Panc1 (cell line): ENCODE measurements around the gene ATE1. TPM values are rescaled to one million over a fixed set of nuclear protein-coding genes. Genes with fewer than 3 reads are reported as not detected.

Source experiments
- ATAC-seq: fragments of 200-7000 bp; cut with Tn5 transposase; 2 replicates; pipeline ENCODE4 v1.9.1; 2020; ENCODE audit warnings: mild to moderate bottlenecking, moderate library complexity
- BruUV-seq: library from RNA; stranded (reverse); fragments of 400-500 nt; replicated peaks from 2 replicates; lab custom pipeline; 2021; lab: Mats Ljungman, UMichigan
- CTCF ChIA-PET: fragments of 300-600 bp; sonication (Branson Sonifier 250); formaldehyde crosslinking; loops from one replicate; lab custom pipeline; 2022; ENCODE audit warnings: antibody characterized with exemption; lab: Charles Lee
- POLR2A ChIA-PET: fragments of 300-600 bp; sonication (Branson Sonifier 250); formaldehyde crosslinking; loops from one replicate; lab custom pipeline; 2022; ENCODE audit warnings: antibody characterized with exemption; lab: Charles Lee
- DNase-seq: peaks from one replicate; pipeline ENCODE4 v3.0.0-alpha.2; 2010; ENCODE audit warnings: low read depth, low spot score
- H3K27ac ChIP-seq: 2 replicates; pipeline ENCODE4 v1.5.1; 2011; ENCODE audit warnings: mild to moderate bottlenecking, low read length, inconsistent platforms
- H3K27me3 ChIP-seq: fragments of 200-500 bp; sonication (Bioruptor generic); 2 replicates; pipeline ENCODE4 v1.6.0; 2014; ENCODE audit warnings: low read length, inconsistent platforms; ENCODE audit not compliant: control insufficient read depth, insufficient read depth
- H3K36me3 ChIP-seq: fragments of 200-500 bp; sonication (Bioruptor generic); 2 replicates; pipeline ENCODE4 v1.5.1; 2014; ENCODE audit warnings: inconsistent platforms, mild to moderate bottlenecking, low read length, moderate library complexity; ENCODE audit not compliant: control insufficient read depth, insufficient read depth
- H3K4me1 ChIP-seq: 2 replicates; pipeline ENCODE4 v1.5.1; 2011; ENCODE audit warnings: inconsistent platforms, mild to moderate bottlenecking, low read length, moderate library complexity; ENCODE audit not compliant: control insufficient read depth, insufficient read depth
- H3K4me3 ChIP-seq, 2 experiments: 2 replicates each; pipeline ENCODE4 v1.5.1; 2011 to 2012; ENCODE audit warnings: low read depth in 2 of 2, low read length in 2 of 2, mild to moderate bottlenecking in 2 of 2, inconsistent platforms in 1 of 2, moderate library complexity in 1 of 2
- H3K9me3 ChIP-seq: fragments of 200-500 bp; sonication (Bioruptor generic); 2 replicates; pipeline ENCODE4 v1.5.1; 2014; ENCODE audit warnings: low read depth, mild to moderate bottlenecking, inconsistent platforms, low read length, moderate library complexity; ENCODE audit not compliant: control insufficient read depth, insufficient read depth
- CTCF ChIP-seq: fragments of 450-650 bp; IDR thresholded peaks from 2 replicates; pipeline ENCODE4 v1.5.1; 2017; ENCODE audit warnings: mild to moderate bottlenecking
- POLR2AphosphoS5 ChIP-seq: IDR thresholded peaks from 2 replicates; pipeline ENCODE4 v1.6.1; 2012; ENCODE audit warnings: mild to moderate bottlenecking, low read depth, low read length, moderate library complexity
- REST ChIP-seq, 2 experiments: IDR thresholded peaks; 2 replicates each; pipeline ENCODE4 v1.6.1; 2011 to 2012; ENCODE audit warnings: low read depth in 2 of 2, control low read depth in 1 of 2, low read length in 1 of 2, mild to moderate bottlenecking in 1 of 2, moderate library complexity in 1 of 2; ENCODE audit not compliant: insufficient read depth in 1 of 2
- SIN3A ChIP-seq: IDR thresholded peaks from 2 replicates; pipeline ENCODE4 v1.6.1; 2012; ENCODE audit warnings: low read depth, mild to moderate bottlenecking, low read length, moderate library complexity, borderline replicate concordance; ENCODE audit not compliant: insufficient read depth
- TCF7L2 ChIP-seq: IDR thresholded peaks from 2 replicates; pipeline ENCODE4 v1.6.1; 2011; ENCODE audit warnings: mild to moderate bottlenecking, low read depth, low read length, inconsistent platforms
- in situ Hi-C: cut with HindIII; loops from 2 replicates; pipeline ENCODE4 v1.10.0; 2016; ENCODE audit warnings: low sequenced_read_pairs, low pct_unique_long_range_greater_than_20kb
- intact Hi-C: fragments of 100-400 bp; cut with micrococcal nuclease; formaldehyde crosslinking; loops from one replicate; pipeline ENCODE4 v1.10.0; 2022; ENCODE audit not compliant: unreplicated experiment
- total RNA-seq: library from RNA; stranded (reverse); gene quantifications from one replicate; pipeline ENCODE4 v1.2.1, GENCODE V29; 2021; ENCODE audit not compliant: unreplicated experiment

The ATE1 gene
- total RNA-seq, 1 experiment from 2014 or later, result 45.5 TPM

- H3K27ac ChIP-seq, result no peak overlapping the region
- in situ Hi-C loops (no loop called here), intact Hi-C loops (loop anchor here (10.0 kb wide), 1 partner anchor 117 kb away; no protein-coding TSS in a partner anchor)
- DNase-seq (no peak), ATAC-seq (no peak)
- no peak for TF ChIP-seq POLR2AphosphoS5
- no peak for TF ChIP-seq TCF7L2
- no peak for TF ChIP-seq CTCF
- no peak for TF ChIP-seq SIN3A
- no peak for TF ChIP-seq REST (IDR thresholded peaks at IDR 0.05; ENCODE audit: insufficient read depth in 1 of 2, low read depth in 2 of 2, low read length in 1 of 2)
- H3K4me1 ChIP-seq, result peaks cover 10% of the 10 kb centered on the region
- no peaks in the 10 kb centered on the region for H3K36me3 ChIP-seq
- BruUV-seq, result no TSS peak
- CTCF ChIA-PET, result interaction anchor here (0.6 kb wide), 1 partner anchor 906 kb away, joined by 3 read pairs; no protein-coding TSS in a partner anchor
- H3K9me3 ChIP-seq, result no peaks in the 10 kb centered on the region
- no peak overlapping the region for H3K4me3 ChIP-seq
- peaks cover 25% of the 10 kb centered on the region for H3K27me3 ChIP-seq
- POLR2A ChIA-PET, result no interaction called here
These were observed 195.7 kb downstream of the ATE1 start for GRCh38 chr10:121732172-121732571.

GRCh38 chr10:121724282-121724681 is 203.5 kb downstream of the ATE1 start:
- ChIA-PET CTCF (interaction anchor here (0.7 kb wide), 1 partner anchor 70 kb away, joined by 7 read pairs; no protein-coding TSS in a partner anchor), POLR2A (no interaction called here)
- Histone ChIP-seq H3K27ac (no peak overlapping the region), H3K9me3 (no peaks in the 10 kb centered on the region), H3K36me3 (no peaks in the 10 kb centered on the region), H3K27me3 (peaks cover 6% of the 10 kb centered on the region), H3K4me1 (no peaks in the 10 kb centered on the region), H3K4me3 (no peak overlapping the region)
- in situ Hi-C loops (no loop called here), intact Hi-C loops (no loop called here)
- no peak for TF ChIP-seq TCF7L2
- ATAC-seq, result no peak
- no TSS peak for BruUV-seq
- no peak for DNase-seq

GRCh38 chr10:121722665-121723064 is 205.2 kb downstream of the ATE1 start:
- CTCF ChIA-PET, result no interaction called here
- Histone ChIP-seq H3K4me1 (no peaks in the 10 kb centered on the region), H3K27me3 (peaks cover under 1% of the 10 kb centered on the region; the same call in 1 of the 2 replicates), H3K36me3 (no peaks in the 10 kb centered on the region), H3K4me3 (no peak overlapping the region), H3K9me3 (no peaks in the 10 kb centered on the region), H3K27ac (no peak overlapping the region)
- DNase-seq (no peak), ATAC-seq (no peak)
- TF ChIP-seq CTCF (no peak), POLR2AphosphoS5 (no peak), TCF7L2 (no peak)
- in situ Hi-C loops (no loop called here), intact Hi-C loops (no loop called here)
- no TSS peak for BruUV-seq
- POLR2A ChIA-PET, result no interaction called here
